ENCODE data around the gene NR1D1. TPM values are rescaled to one million over a fixed set of nuclear protein-coding genes. Genes with fewer than 3 reads are reported as not detected.
A peak's percentile ranks its signal among the peaks of the same experiment; 100 is the strongest.

The NR1D1 gene
- total and polyA plus RNA-seq, 7 donors, result 21.4 to 88.7 (median 40.8) TPM

DNA sequence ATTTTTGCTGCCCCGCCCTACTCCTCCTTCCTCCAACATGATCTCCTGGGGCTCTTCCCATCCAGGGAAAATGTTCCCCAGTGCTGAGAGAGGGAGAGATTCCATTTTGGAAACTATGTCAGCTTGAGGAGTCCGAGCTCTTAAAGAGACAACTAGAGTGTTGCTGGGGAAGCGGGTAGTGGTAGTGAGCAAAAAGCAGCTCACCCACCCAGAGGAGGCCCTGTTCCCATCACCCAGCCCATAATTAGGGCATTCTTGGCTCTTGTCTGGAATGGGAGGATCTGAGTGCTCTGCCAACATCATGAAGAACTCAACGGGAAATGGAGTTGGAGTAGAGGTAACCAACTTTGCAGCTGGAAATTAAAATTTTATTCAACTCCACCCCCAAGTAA, 12.3 kb upstream of the NR1D1 start:
- H3K4me3 ChIP-seq, result peak overlapping the region; percentile 74

DNA sequence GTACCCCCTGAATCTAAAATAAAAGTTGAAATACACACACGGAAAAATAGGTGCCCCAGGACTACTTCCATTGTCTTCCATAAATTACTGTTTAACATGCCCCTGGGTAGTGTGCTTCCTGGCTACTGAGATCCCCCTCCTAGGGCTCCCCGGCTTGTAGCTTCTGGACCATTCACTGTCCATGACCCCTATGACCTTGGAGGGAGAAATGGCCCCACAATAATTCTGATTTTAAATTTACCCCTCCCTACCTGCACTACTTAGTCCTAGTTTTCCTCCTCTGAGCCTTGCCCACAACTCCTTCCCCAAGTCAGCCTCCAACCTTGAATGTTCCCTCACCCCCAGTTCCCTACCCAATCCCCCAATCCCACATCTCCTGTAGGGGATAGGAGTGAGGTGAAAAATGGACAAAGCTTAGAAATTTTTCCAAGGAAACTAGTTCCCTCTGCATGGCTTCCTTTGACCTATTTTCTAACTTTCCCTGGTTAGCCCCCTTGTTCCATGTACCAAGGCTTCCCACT, 11.9 kb upstream of the NR1D1 start:
- Histone ChIP-seq H3K4me1 (peaks cover 70% of the 10 kb centered on the region), H3K9me3 (no peaks in the 10 kb centered on the region), H3K27ac (peak overlapping the region; percentile 99), H3K36me3 (ENCODE audit: insufficient read depth in 1 of 2, low read depth in 1 of 2) (no peaks in the 10 kb centered on the region), H3K4me3 (peak overlapping the region; percentile 74), H3K27me3 (ENCODE audit: insufficient read depth in 3 of 3, low read length in 2 of 3) (no peaks in the 10 kb centered on the region)
- TF ChIP-seq, protein P1, sequence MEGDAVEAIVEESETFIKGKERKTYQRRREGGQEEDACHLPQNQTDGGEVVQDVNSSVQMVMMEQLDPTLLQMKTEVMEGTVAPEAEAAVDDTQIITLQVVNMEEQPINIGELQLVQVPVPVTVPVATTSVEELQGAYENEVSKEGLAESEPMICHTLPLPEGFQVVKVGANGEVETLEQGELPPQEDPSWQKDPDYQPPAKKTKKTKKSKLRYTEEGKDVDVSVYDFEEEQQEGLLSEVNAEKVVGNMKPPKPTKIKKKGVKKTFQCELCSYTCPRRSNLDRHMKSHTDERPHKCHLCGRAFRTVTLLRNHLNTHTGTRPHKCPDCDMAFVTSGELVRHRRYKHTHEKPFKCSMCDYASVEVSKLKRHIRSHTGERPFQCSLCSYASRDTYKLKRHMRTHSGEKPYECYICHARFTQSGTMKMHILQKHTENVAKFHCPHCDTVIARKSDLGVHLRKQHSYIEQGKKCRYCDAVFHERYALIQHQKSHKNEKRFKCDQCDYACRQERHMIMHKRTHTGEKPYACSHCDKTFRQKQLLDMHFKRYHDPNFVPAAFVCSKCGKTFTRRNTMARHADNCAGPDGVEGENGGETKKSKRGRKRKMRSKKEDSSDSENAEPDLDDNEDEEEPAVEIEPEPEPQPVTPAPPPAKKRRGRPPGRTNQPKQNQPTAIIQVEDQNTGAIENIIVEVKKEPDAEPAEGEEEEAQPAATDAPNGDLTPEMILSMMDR (IDR thresholded peaks at IDR 0.05), result no peak
- WGBS, 3 donors, result 0 to 4% (median 2%) methylated on average over 2 of the region's 2 CpGs
- intact Hi-C loops (cut with DNase I), result loop anchor here (2.0 kb wide), 3 partner anchors 49 to 57 kb away; partner anchors contain the start of gene THRA (in 1 of the 2)
- no peak for DNase-seq
- no peak for ATAC-seq

More for the DNA sequence above, 12.3 kb upstream of the NR1D1 start:
- H3K9me3 ChIP-seq, result no peaks in the 10 kb centered on the region
- H3K27ac ChIP-seq, result peak overlapping the region; percentile 99
- ATAC-seq (peak in 3 of 4 donors; percentile 1 to 5 (median 3)), DNase-seq (no peak)
- no peaks in the 10 kb centered on the region for H3K36me3 ChIP-seq (ENCODE audit: insufficient read depth in 1 of 2, low read depth in 1 of 2)
- intact Hi-C loops (cut with DNase I), result loop anchor here (2.0 kb wide), 3 partner anchors 50 to 56 kb away; partner anchors contain the start of gene THRA (in 1 of the 2)
- 27 to 40% (median 38%) methylated on average over 4 of the region's 4 CpGs for WGBS, 3 donors
- H3K4me1 ChIP-seq, result peaks cover 66% of the 10 kb centered on the region
- H3K27me3 ChIP-seq (ENCODE audit: insufficient read depth in 3 of 3, low read length in 2 of 3), result no peaks in the 10 kb centered on the region
- TF ChIP-seq, protein P1 (IDR thresholded peaks at IDR 0.05), result no peak

DNA sequence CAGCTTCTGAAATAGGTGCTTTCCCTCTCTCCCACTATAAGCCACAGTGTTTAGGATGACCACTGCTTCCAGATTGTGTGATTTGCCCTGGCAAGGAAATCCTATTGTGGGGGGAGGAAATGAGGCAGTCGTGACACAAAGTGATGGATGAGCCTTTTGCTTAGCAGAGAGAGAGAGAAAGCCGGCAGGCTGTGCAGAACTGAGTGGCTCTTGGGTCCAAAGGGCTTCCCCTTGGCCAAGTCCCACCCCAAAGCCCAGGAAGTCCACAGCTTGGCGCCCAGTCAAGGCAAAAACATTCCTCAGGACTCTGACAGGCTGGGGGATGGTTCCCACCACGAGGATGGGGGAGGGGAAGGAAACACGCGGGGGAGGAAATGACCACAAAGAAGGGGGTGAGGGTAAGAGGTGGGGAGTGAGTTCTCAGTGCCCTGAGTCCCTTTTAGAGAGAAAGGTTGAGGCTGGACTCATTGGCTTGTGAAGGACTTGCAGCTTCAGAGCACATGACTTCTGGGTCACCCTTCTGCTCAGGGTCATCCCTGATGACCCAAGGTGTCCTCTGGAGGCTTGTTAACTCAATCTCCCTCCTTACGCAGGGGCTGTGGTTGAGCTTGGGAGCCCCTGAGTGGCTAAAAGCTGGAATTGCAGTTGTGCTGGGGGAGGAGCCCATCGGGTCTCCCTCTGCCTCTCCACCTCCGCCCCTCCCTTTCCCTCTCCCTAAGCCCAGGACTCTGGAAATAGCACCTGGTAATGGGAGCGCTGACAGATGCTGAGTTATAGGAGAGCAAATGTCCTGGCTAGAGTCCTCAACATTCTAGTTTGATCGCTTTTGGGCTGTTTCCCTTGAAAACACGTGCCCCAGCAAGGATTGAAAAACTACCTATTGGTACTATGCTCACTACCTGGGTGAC, 11.1 kb upstream of the NR1D1 start:
- H3K27me3 ChIP-seq (ENCODE audit: insufficient read depth in 3 of 3, low read length in 2 of 3), result no peaks in the 10 kb centered on the region
- H3K9me3 ChIP-seq, result no peaks in the 10 kb centered on the region
- intact Hi-C loops (cut with DNase I), result loop anchor here (2.0 kb wide), 4 partner anchors 43 to 57 kb away; partner anchors contain the start of gene THRA (in 1 of the 2)
- TF ChIP-seq, protein P1 (IDR thresholded peaks at IDR 0.05), result peak; percentile 75
- WGBS, 3 donors, result 0 to 1% (median 0%) methylated on average over 12 of the region's 12 CpGs
- H3K4me3 ChIP-seq, result peak overlapping the region; percentile 46
- ATAC-seq (peak; percentile 73 to 79 (median 78)), DNase-seq (peak; percentile 92 to 95)
- peaks cover 78% of the 10 kb centered on the region for H3K4me1 ChIP-seq
- no peaks in the 10 kb centered on the region for H3K36me3 ChIP-seq (ENCODE audit: insufficient read depth in 1 of 2, low read depth in 1 of 2)
- H3K27ac ChIP-seq, result peak overlapping the region; percentile 99

DNA sequence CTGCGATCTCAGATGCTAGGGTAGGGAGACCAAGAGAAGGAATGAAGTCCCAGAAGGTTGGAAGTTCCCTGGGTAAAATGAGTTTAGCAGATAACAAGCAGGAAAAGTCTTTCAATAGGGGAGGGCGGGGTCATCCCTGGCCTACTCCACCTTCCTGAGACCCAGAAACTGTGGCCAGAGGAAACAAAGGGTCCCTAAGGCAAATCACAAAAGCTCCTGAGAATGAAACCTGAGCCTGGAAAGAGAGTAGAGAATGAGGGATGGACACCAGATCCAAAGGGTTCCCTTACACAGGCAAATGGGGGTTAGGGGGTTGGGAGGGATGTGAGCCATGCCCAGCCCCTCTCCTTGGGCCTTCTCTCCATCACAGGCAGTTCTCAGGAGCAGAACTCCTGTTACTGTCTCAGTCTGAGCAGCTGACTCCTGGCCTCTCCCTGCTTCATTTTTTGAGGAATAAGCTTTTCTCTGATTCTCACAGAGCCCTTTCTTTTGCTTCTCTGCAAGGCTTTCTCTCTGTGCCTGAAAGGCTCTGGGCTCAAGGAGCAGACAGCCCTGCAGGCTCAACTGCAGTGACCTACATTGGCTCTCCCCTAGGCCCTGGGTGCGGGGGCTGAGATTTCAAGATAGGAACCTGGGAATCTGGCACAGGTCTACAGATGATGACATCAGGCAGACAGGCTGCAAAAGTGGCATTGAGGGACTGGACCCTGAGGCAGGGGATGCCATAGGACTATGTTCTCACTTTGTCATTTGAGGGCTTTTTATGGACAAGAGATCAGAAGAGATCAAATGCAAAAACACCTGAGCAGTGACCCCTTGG, 9.8 kb upstream of the NR1D1 start:
- intact Hi-C loops (cut with DNase I), result loop anchor here in 1 of 2 donors (2.0 kb wide), 1 partner anchor 41 kb away; no protein-coding TSS in a partner anchor
- peaks cover 90% of the 10 kb centered on the region for H3K4me1 ChIP-seq
- DNase-seq (peak in 1 of 2 donors; percentile 53), ATAC-seq (no peak)
- peak overlapping the region; percentile 99 for H3K27ac ChIP-seq
- 49 to 56% (median 52%) methylated on average over 3 of the region's 3 CpGs for WGBS, 3 donors
- no peaks in the 10 kb centered on the region for H3K9me3 ChIP-seq
- TF ChIP-seq, protein P1 (IDR thresholded peaks at IDR 0.05), result no peak
- no peaks in the 10 kb centered on the region for H3K27me3 ChIP-seq (ENCODE audit: insufficient read depth in 3 of 3, low read length in 2 of 3)
- H3K4me3 ChIP-seq, result peak overlapping the region; percentile 46
- no peaks in the 10 kb centered on the region for H3K36me3 ChIP-seq (ENCODE audit: insufficient read depth in 1 of 2, low read depth in 1 of 2)
